Epithelial cell of prostate (primary cell): Measurements from ENCODE around the gene DISC1.
A peak's percentile ranks its signal among the peaks of the same experiment; 100 is the strongest.
"Not testable (repeated sequence)": the region's sequence is repeated elsewhere in the genome, so short reads cannot be mapped to it uniquely, and the experiment has no call there.

Experiments used
- DNase-seq: peaks from one replicate; pipeline ENCODE4 v3.0.0-alpha.2; 2011; ENCODE audit warnings: low read depth, low spot score
- H3K27ac ChIP-seq: fragments of 450-650 bp; 2 replicates; pipeline ENCODE4 v1.5.1; 2017; ENCODE audit warnings: mild to moderate bottlenecking

The DISC1 gene

GRCh38 chr1:231626535-231626950, at the start of gene DISC1:
DISC1 (plus strand) TSS chr1:231626790; CDS start chr1:231626868, 78 bp downstream.
- H3K27ac ChIP-seq, result peak within 1 kb of the TSS; percentile 27
- peak; percentile 41 for DNase-seq

- no peak for DNase-seq
- no peak overlapping the region for H3K27ac ChIP-seq
Measured at GRCh38 chr1:231576804-231577718, 49.5 kb upstream of the DISC1 start.

- DNase-seq, result no peak
- no peak overlapping the region for H3K27ac ChIP-seq
Measured at GRCh38 chr1:231580874-231581273, 45.7 kb upstream of the DISC1 start.

- DNase-seq, result no peak
- H3K27ac ChIP-seq, result no peak overlapping the region
Measured at GRCh38 chr1:231581859-231582258, 44.7 kb upstream of the DISC1 start.

- DNase-seq, result no peak
- H3K27ac ChIP-seq, result no peak overlapping the region
Measured at GRCh38 chr1:231583376-231583775, 43.2 kb upstream of the DISC1 start.

GRCh38 chr1:231584117-231584516, 42.5 kb upstream of the DISC1 start:
- no peak overlapping the region for H3K27ac ChIP-seq
- no peak for DNase-seq

- H3K27ac ChIP-seq, result no peak overlapping the region
- no peak for DNase-seq
Measured at GRCh38 chr1:231584921-231585320, 41.7 kb upstream of the DISC1 start.

GRCh38 chr1:231590453-231591198, 36.0 kb upstream of the DISC1 start:
- DNase-seq, result no peak
- H3K27ac ChIP-seq, result no peak overlapping the region

GRCh38 chr1:231591466-231591865, 35.1 kb upstream of the DISC1 start:
- DNase-seq, result no peak

GRCh38 chr1:231592809-231593208, 33.8 kb upstream of the DISC1 start:
- no peak for DNase-seq

More at GRCh38 chr1:231591466-231591865, 35.1 kb upstream of the DISC1 start:
- H3K27ac ChIP-seq, result no peak overlapping the region

GRCh38 chr1:231593264-231593663, 33.3 kb upstream of the DISC1 start:
- H3K27ac ChIP-seq, DNase-seq: not testable (repeated sequence)

More at GRCh38 chr1:231592809-231593208, 33.8 kb upstream of the DISC1 start:
- no peak overlapping the region for H3K27ac ChIP-seq

- H3K27ac ChIP-seq, result no peak overlapping the region
- DNase-seq, result no peak
Measured at GRCh38 chr1:231594123-231594522, 32.5 kb upstream of the DISC1 start.

- H3K27ac ChIP-seq, result no peak overlapping the region
- DNase-seq, result no peak
Measured at GRCh38 chr1:231594749-231595148, 31.8 kb upstream of the DISC1 start.

- DNase-seq, result no peak
Measured at GRCh38 chr1:231596337-231596791, 30.2 kb upstream of the DISC1 start.

GRCh38 chr1:231597971-231598370, 28.6 kb upstream of the DISC1 start:
- DNase-seq, result no peak

More at GRCh38 chr1:231596337-231596791, 30.2 kb upstream of the DISC1 start:
- no peak overlapping the region for H3K27ac ChIP-seq

GRCh38 chr1:231600458-231600976, 26.1 kb upstream of the DISC1 start:
- DNase-seq, result no peak
- no peak overlapping the region for H3K27ac ChIP-seq

More at GRCh38 chr1:231597971-231598370, 28.6 kb upstream of the DISC1 start:
- no peak overlapping the region for H3K27ac ChIP-seq

GRCh38 chr1:231601824-231602672, 24.5 kb upstream of the DISC1 start:
- DNase-seq, result no peak

GRCh38 chr1:231602673-231602984, 24.0 kb upstream of the DISC1 start:
- no peak for DNase-seq
- H3K27ac ChIP-seq, result no peak overlapping the region

More at GRCh38 chr1:231601824-231602672, 24.5 kb upstream of the DISC1 start:
- no peak overlapping the region for H3K27ac ChIP-seq

- no peak overlapping the region for H3K27ac ChIP-seq
- DNase-seq, result no peak
Measured at GRCh38 chr1:231603598-231604275, 22.9 kb upstream of the DISC1 start.
